ENCODE data around the gene TPCN1.

The TPCN1 gene

DNA sequence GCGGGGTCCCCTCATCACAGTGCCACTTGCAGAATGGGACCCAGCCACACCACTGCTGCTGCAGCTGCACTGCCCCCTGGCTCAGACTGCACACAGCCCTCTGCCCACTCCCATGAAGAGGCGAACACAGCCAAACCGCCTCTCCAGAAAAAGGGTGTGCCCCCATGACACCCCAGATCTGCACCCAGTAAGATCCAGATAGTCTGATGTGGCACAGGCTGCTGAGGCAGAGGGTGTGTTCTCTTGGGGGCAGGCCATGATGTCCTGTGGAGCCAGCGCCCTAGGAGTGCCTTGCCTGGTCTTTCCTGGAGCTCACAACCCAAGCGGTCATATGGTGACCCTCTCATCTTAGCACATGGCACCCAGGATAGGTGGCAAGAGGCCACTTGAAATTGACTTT, 69.2 kb downstream of the TPCN1 start:
- no peak for DNase-seq (ENCODE audit: low read depth)
- H3K4me3 ChIP-seq (ENCODE audit: low read depth, low read length): no peak overlapping the region
- TF ChIP-seq, protein P1, sequence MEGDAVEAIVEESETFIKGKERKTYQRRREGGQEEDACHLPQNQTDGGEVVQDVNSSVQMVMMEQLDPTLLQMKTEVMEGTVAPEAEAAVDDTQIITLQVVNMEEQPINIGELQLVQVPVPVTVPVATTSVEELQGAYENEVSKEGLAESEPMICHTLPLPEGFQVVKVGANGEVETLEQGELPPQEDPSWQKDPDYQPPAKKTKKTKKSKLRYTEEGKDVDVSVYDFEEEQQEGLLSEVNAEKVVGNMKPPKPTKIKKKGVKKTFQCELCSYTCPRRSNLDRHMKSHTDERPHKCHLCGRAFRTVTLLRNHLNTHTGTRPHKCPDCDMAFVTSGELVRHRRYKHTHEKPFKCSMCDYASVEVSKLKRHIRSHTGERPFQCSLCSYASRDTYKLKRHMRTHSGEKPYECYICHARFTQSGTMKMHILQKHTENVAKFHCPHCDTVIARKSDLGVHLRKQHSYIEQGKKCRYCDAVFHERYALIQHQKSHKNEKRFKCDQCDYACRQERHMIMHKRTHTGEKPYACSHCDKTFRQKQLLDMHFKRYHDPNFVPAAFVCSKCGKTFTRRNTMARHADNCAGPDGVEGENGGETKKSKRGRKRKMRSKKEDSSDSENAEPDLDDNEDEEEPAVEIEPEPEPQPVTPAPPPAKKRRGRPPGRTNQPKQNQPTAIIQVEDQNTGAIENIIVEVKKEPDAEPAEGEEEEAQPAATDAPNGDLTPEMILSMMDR (IDR thresholded peaks at IDR 0.05; ENCODE audit: low read depth, low read length, missing control alignments): no peak

GRCh38 chr12:113291586-113291985, 70.3 kb downstream of the TPCN1 start:
- TF ChIP-seq, protein P1 (IDR thresholded peaks at IDR 0.05; ENCODE audit: low read depth, low read length, missing control alignments): no peak
- no peak for DNase-seq (ENCODE audit: low read depth)
- no peak overlapping the region for H3K4me3 ChIP-seq (ENCODE audit: low read depth, low read length)

DNA sequence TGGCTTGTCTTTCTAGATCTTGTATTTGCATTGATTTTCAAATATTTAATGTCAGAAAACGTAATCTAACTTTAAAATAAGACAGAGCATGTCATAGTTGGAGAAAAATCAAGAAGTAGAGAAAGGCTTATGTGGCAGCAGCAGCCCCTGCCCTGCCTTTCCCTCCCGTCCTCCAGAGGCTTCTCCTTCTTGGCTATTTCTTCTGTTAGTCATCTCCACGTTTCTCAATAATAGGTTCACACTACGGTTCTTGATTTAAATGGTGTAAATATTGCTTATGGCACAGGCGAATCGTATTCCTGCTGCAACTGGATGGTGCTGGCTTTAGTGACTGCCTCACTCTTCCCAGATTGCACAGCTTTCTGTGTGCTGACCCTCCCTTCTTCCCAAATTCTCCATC, 70.8 kb downstream of the TPCN1 start:
- no peak overlapping the region for H3K4me3 ChIP-seq (ENCODE audit: low read depth, low read length)
- TF ChIP-seq, protein P1 (IDR thresholded peaks at IDR 0.05; ENCODE audit: low read depth, low read length, missing control alignments): no peak
- no peak for DNase-seq (ENCODE audit: low read depth)

DNA sequence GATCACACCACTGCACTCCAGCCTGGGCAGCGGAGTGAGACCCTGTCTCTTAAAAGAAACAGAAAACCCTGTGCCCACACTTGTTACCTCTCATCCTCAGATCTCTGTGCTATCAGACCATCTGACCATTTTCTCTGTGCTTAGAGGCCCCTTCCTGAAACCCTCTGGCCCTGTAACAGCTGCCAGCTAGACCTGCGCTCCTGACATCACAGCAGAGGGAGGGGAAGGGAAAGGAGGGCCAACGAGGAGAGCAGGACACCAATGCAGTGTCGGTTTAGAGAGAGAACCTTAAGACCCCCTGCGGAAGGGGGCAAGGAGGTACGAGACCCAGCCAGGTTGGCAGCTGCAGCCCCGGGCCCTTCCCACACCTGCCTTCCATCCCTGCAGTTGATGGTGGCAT, 71.3 kb downstream of the TPCN1 start:
- TF ChIP-seq, protein P1 (IDR thresholded peaks at IDR 0.05; ENCODE audit: low read depth, low read length, missing control alignments): no peak
- H3K4me3 ChIP-seq (ENCODE audit: low read depth, low read length): no peak overlapping the region
- no peak for DNase-seq (ENCODE audit: low read depth)

GRCh38 chr12:113293100-113293499, 71.8 kb downstream of the TPCN1 start:
- H3K4me3 ChIP-seq (ENCODE audit: low read depth, low read length): no peak overlapping the region
- TF ChIP-seq, protein P1 (IDR thresholded peaks at IDR 0.05; ENCODE audit: low read depth, low read length, missing control alignments): no peak
- DNase-seq (ENCODE audit: low read depth): no peak

DNA sequence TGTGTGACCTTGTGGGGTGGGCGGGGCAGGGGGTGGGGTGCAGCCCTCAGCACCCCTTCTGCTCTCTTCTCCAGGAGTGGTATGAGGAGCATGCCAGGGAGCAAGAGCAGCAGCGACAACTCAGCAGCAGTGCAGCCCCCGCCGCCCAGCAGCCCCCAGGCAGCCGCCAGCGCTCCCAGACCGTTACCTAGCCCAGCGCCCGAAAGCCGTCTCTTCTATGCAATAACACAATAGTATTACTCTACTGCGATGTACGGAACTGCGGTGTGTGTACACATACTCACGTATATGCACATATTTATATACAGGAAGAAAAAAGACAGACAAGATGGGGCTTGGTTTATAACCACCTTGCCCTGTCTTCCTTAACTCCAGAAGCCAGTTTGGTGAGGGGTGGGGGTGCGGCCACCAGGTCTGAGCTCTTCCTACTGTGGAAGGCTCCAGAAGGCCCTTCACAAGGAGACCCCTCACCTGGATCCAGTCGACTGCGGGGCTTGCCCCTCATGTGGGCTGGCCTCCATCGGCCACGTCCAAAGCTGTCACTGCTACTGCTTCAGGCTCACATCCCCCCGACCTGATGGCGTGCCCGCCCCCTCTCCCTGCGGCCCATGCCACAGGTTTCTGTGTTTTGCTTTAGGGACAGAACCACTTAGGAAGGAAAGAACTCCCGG, 74.8 kb downstream of the TPCN1 start:
- no peak overlapping the region for H3K4me3 ChIP-seq (ENCODE audit: low read depth, low read length)
- no peak for DNase-seq (ENCODE audit: low read depth)
- TF ChIP-seq, protein P1 (IDR thresholded peaks at IDR 0.05; ENCODE audit: low read depth, low read length, missing control alignments): no peak

DNA sequence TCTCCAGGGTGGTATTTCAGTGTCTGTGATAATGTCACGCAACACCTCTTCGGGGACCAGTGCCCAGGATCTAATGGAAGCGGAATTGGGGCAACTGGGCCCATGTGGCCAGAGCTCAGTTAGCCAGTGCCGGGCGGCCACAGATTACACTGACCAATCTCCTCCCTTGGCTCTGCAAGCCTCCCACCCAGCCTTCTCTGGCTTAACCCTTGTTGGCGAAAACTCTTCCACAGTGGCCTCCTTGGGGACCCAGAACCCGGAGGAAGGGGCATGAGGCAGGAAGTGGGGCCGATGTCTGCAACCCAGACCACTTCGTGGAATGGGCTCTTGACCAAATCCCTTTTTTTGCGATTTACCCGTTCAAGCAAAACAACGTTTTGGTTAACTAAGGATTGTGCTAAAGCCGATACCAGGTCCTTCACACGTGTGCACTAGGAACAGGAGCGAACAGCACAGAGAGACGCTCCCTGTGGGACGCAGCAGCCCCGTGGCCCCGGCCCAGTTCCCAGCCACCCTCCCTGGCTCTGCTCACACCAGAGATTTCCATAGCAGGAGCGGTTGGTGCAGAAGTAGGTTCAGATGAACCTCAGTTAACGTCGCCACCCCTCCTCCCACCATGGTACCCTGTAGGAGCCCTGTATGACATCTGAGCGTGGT, 75.4 kb downstream of the TPCN1 start:
- DNase-seq (ENCODE audit: low read depth): no peak
- no peak overlapping the region for H3K4me3 ChIP-seq (ENCODE audit: low read depth, low read length)
- TF ChIP-seq, protein P1 (IDR thresholded peaks at IDR 0.05; ENCODE audit: low read depth, low read length, missing control alignments): no peak

All from GM12864 (cell line).